HG02884 (cell line): ENCODE results near the gene POLR1F.

Source experiments
- ATAC-seq: cut with Tn5 transposase; IDR thresholded peaks from one replicate; pipeline ENCODE4 v1.9.1; 2021; ENCODE audit warnings: mild to moderate bottlenecking, moderate library complexity; ENCODE audit not compliant: unreplicated experiment

POLR1F gene

DNA sequence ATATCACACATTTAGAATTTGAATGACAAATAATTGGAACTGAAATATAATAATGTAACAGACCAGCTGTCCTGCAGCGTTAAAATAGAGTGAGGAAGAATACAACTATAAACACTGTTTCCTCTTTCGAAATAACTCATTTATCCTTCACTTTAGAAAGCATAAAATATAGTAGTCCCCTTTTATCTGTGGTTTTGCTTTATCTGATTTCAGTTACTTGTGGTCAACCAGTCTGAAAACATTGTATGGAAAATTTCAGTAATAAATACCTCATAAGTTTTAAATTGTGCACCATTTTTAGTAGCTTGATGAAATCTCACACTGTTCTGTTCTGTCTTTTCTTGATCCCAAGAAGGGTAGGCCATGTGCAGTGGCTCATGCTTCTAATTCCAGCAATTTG is 31.7 kb downstream of the POLR1F start:
- ATAC-seq, result peak; percentile 95

DNA sequence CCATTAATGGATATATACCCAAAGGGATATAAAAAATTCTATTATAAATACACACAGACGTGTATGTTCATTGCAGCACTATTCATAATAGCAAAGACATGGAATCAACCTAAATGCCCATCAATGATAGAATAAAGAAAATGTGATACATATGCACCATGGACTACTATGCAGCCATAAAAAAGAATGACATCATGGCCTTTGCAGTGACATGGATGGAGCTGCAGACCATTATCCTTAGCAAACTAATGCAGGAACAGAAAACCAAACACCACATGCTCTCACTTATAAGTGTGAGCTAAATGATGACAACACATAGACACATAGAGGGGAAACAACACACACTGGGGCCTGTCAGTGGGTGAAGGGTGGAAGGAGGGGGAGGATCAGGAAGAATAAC is 33.0 kb downstream of the POLR1F start:
- no peak for ATAC-seq

DNA sequence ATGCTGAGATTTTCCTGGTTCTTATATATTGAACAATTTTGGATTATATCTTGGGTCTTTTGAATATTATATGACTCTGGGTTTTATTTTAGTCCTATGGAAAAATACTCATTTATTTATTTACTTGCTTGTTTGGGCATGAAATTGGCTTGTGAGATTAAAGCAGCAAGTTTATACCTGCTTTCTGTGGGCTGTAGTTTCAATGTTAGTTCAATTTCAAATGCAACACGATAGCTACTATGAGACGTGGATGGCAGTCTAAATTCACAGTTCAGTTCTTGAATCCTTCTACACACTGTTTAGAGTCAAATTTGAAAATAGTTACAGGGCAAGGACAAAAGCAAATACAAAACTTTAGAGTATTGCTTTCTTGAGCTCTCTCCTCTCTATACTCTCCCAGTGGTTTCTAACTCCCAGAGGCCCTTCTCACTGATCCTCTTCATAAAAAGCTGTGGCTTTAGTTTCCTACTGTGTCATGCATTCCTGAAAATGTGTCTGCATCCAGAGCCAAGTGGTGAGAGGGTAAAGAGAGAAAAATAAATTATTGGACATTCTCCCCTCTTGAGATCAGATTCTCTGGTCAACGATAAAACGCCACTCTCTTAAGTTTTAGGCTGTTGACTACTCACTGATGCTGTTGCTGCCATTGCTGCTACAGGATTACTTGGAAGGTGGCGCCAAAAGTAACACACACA is 34.4 kb downstream of the POLR1F start:
- ATAC-seq, result no peak

DNA sequence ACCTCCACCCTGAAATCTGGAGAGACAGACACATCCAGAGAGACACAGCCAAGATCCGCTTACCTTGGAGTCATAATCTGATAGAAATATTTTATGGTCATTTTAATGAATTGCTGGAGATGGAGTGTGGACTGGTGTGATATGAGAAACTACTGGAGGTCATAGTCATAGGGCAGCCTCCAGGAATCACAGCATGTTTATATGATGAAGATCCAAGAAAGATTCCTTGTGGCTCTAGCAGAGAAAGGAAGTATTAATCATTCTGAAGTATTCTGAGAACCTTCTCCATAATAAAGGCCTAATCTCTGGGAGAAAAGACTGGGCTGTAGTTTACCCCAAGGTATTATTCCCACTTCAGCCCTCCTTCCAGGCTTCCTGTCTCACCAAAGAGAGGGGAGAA is 38.0 kb downstream of the POLR1F start:
- ATAC-seq, result no peak

DNA sequence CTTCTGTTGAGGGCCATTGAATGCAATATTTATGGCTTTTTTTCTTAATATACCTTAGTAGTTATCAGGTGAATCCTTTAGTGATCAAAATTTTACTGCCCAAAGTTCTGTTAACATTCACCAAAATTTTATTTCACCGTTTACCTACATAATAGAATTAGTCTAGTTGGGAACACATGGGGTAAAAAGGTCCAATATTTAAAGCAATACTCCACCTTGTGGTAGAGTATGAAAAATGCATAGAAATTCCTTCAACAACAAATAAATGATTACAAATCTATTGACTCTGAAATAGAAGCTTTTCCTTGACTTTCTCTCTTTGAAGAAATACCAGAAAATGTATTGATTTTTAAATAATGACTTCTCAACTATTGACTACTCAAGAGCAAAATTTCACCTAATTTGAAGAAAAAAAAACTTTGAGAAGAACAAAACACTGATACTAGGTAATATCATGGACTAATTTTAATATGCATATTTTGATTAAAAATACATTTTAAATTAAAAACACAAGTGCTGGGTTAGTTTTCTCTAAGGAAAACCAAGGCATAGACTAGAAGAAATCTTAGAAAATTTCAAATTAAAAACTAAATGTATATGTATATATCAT is 43.3 kb downstream of the POLR1F start:
- peak; percentile 38 for ATAC-seq

DNA sequence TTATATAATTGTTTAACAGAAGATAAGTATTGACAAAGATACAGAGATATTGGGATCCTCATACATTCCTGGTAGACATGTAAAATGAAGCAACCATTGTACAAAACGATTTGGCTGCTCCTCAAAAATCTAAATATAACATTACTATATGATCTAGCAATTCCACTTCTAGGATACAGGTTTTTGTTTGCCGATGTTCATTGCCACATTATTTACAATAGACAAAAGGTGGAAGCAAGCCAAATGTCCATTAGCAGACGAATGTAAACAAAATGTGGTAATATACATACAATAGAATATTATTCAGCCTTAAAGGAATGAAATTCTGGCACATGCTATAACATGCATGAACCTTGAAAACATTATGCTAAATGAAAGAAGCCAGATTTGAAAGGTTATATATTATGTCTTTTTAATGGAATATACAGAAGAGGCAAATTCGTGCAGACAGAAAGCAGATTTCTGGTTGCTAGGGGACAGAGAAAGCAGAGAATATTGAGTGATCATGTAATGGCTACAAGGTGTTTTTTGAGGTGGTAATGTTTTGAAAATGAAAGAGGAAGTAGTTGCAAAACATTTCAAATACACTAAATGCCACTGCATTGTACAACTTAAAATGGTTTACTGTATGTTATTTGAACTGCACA is 44.9 kb downstream of the POLR1F start:
- peak; percentile 98 for ATAC-seq

DNA sequence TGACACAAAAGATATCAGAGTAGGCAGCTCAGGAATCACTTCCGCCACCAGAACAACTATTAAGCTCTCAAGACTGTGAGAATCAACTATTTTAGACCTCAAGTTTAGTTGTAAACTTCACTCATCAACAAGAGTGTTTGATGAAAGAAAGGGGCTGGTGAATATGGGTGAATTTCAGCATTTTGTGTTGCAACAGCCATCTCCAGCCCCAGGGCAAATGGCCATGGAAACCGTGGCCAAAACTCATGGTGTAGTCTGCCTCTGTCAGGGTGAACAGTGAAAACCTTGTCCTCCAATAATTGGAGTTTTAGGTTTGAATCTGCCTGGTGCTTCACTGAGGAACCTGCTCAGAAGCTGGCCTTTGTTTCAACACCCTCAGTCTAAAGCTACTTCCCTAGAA is 60.0 kb downstream of the POLR1F start:
- no peak for ATAC-seq
